ENCODE measurements around the gene MARK4.
"Not testable (repeated sequence)": the region's sequence is repeated elsewhere in the genome, so short reads cannot be mapped to it uniquely, and the experiment has no call there.

MARK4 gene

GRCh38 chr19:45222724-45223123, 28.3 kb upstream of the MARK4 start:
- no peak for TF ChIP-seq CTCF (IDR thresholded peaks at IDR 0.05; ENCODE audit: low read depth, low read length, missing control alignments)
- no peak for DNase-seq (ENCODE audit: low read depth)
- H3K4me3 ChIP-seq (ENCODE audit: low read depth, low read length): no peak overlapping the region

DNA sequence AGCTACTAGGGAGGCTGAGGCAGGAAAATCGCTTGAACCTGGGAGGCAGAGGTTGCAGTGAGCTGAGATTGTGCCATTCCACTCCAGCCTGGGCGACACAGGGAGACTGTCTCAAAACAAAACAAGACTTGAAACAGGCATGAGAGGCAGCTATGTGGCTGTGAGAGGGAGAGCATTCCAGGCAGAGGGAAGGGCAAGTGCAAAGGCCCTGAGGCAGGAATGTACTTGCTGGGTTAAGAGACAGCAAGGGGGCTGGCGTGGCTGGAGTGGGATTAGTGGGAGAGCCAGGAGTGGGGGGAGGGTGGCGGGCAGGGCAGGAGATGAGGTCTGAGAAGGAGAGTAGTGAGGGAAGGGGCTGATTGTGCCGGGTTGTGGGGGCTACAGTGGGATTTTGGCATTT, 27.2 kb upstream of the MARK4 start:
- no peak for TF ChIP-seq CTCF (IDR thresholded peaks at IDR 0.05; ENCODE audit: low read depth, low read length, missing control alignments)
- H3K4me3 ChIP-seq (ENCODE audit: low read depth, low read length): no peak overlapping the region
- no peak for DNase-seq (ENCODE audit: low read depth)

GRCh38 chr19:45224645-45225044, 26.4 kb upstream of the MARK4 start:
- TF ChIP-seq CTCF (IDR thresholded peaks at IDR 0.05; ENCODE audit: low read depth, low read length, missing control alignments): no peak
- H3K4me3 ChIP-seq (ENCODE audit: low read depth, low read length): no peak overlapping the region
- DNase-seq (ENCODE audit: low read depth): no peak

- H3K4me3 ChIP-seq (ENCODE audit: low read depth, low read length); DNase-seq (ENCODE audit: low read depth): not testable (repeated sequence)
Observed at GRCh38 chr19:45229056-45229455, 22.0 kb upstream of the MARK4 start.

DNA sequence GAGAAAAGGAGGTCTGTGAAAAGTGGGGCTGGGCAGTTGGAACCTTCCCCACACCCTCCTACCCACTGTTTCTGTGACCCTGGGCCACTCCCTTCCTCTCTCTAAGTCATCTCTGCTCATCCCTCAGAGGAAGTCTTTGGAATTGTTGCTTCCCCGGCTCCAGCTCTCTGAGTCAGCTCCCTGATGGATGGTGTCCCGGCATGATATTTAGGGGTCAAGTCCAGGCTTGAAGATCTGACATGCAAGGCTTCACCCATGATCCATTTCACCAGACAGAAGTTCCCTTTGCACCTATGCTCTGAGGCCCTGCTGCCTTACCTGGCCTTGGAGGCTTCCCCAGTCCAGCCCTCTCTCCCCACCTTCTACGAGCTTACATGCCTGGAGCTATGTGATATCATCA, 19.2 kb upstream of the MARK4 start:
- DNase-seq (ENCODE audit: low read depth): no peak
- TF ChIP-seq CTCF (IDR thresholded peaks at IDR 0.05; ENCODE audit: low read depth, low read length, missing control alignments): no peak
- H3K4me3 ChIP-seq (ENCODE audit: low read depth, low read length): no peak overlapping the region

DNA sequence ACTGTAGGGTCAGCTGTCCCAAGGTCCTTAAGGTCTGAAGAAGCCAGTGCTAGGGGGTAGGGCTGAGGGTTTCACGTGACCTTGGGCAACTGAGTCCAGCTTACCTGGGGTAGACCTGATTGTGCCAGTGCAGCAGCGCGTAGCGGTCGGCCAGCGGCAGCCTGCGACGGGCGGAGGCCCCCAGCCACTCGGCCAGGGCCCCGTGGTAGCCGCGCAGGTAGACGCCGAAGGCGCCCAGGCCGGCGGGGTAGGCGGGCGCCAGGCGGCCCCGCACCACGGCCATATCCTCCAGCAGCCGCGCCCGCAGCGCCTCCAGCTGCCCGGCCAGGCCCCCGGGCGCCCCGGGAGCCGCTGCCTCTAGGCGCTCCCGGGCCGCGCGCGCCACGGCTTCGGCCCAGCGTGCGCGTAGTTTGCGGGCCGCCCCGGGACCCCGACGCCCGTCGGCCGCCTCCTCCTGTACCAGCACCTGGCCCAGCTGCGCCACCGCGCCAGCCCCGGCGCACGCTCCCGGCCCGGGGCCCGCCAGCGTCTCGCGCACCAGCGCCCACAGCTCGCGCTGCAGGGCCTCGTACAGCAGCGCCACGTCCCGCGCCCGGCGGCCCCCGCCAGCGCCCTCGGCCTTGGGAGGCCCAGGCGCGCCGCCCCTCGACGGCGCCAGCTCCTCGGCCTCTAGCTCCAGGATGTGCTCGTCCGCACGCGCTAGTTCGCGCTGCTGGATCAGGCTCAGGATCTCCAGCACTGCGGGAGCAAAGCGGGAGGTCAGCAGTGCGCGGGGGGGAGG, 16.8 kb upstream of the MARK4 start:
- no peak for TF ChIP-seq CTCF (IDR thresholded peaks at IDR 0.05; ENCODE audit: low read depth, low read length, missing control alignments)
- no peak overlapping the region for H3K4me3 ChIP-seq (ENCODE audit: low read depth, low read length)
- no peak for DNase-seq (ENCODE audit: low read depth)

DNA sequence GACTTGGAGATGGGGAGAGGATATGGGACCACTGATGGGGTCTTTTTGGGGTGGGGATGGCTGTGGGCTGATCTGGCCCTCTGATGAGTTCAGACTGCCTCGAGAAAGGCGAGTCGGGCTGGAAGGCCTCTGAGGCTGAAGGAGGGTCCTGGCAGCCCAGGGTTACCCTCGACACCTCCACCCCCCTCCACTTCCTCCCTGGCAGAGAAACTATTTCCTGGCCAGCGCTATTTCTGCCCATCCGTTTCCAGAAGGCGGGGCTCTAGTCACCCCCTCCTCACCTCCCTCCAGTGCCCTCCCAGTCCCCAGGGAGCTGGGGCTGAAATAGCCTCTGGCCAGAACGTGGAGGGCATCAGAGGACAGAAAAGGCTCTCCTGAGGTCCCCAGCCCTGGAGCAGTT, 15.6 kb upstream of the MARK4 start:
- DNase-seq (ENCODE audit: low read depth): no peak
- TF ChIP-seq CTCF (IDR thresholded peaks at IDR 0.05; ENCODE audit: low read depth, low read length, missing control alignments): no peak
- no peak overlapping the region for H3K4me3 ChIP-seq (ENCODE audit: low read depth, low read length)
